GM19468 (cell line): ENCODE measurements around the gene CBR4.
"Not testable (repeated sequence)": the region's sequence is repeated elsewhere in the genome, so short reads cannot be mapped to it uniquely, and the experiment has no call there.

ENCODE experiments used
- ATAC-seq: cut with Tn5 transposase; IDR thresholded peaks from one replicate; pipeline ENCODE4 v1.9.1; 2021; ENCODE audit warnings: mild to moderate bottlenecking, moderate library complexity, moderate number of reproducible peaks; ENCODE audit not compliant: unreplicated experiment; ENCODE audit errors: extremely low read depth

CBR4 gene

GRCh38 chr4:168998596-168998995 is 11.5 kb downstream of the CBR4 start:
- no peak for ATAC-seq

- no peak for ATAC-seq
Observed at GRCh38 chr4:168995537-168996295, 14.3 kb downstream of the CBR4 start.

GRCh38 chr4:168994958-168995357 is 15.1 kb downstream of the CBR4 start:
- ATAC-seq, result no peak

- peak; percentile 46 for ATAC-seq
Observed at GRCh38 chr4:168993714-168994510, 16.1 kb downstream of the CBR4 start.

GRCh38 chr4:168992952-168993482 is 17.0 kb downstream of the CBR4 start:
- not testable (repeated sequence) for ATAC-seq

- ATAC-seq, result no peak
Observed at GRCh38 chr4:168981942-168982341, 28.1 kb downstream of the CBR4 start.

- ATAC-seq, result no peak
Observed at GRCh38 chr4:168981460-168981859, 28.6 kb downstream of the CBR4 start.

GRCh38 chr4:168979338-168979737 is 30.7 kb downstream of the CBR4 start:
- ATAC-seq, result no peak

- no peak for ATAC-seq
Observed at GRCh38 chr4:168978001-168978700, 31.9 kb downstream of the CBR4 start.

- no peak for ATAC-seq
Observed at GRCh38 chr4:168972596-168972995, 37.5 kb downstream of the CBR4 start.

GRCh38 chr4:168960716-168961115 is 49.3 kb downstream of the CBR4 start:
- no peak for ATAC-seq

- no peak for ATAC-seq
Observed at GRCh38 chr4:168955674-168956073, 54.4 kb downstream of the CBR4 start.

- ATAC-seq, result not testable (repeated sequence)
Observed at GRCh38 chr4:168952821-168953246, 57.2 kb downstream of the CBR4 start.

- no peak for ATAC-seq
Observed at GRCh38 chr4:168945291-168945690, 64.8 kb downstream of the CBR4 start.

GRCh38 chr4:168942985-168943384 is 67.1 kb downstream of the CBR4 start:
- ATAC-seq, result no peak
